NCI-H526 (cell line): Measurements from ENCODE around the gene PTX4.
"Not testable (repeated sequence)": the region's sequence is repeated elsewhere in the genome, so short reads cannot be mapped to it uniquely, and the experiment has no call there.

Experiments
- DNase-seq, 2 experiments: peaks; one replicate each; lab custom pipeline; 2025; lab: John Stamatoyannopoulos, UW

The PTX4 gene

GRCh38 chr16:1481906-1482835 is 6.6 kb downstream of the PTX4 start:
- no peak for DNase-seq

- DNase-seq, result not testable (repeated sequence)
Measured at GRCh38 chr16:1478937-1479336, 9.8 kb downstream of the PTX4 start.

DNA sequence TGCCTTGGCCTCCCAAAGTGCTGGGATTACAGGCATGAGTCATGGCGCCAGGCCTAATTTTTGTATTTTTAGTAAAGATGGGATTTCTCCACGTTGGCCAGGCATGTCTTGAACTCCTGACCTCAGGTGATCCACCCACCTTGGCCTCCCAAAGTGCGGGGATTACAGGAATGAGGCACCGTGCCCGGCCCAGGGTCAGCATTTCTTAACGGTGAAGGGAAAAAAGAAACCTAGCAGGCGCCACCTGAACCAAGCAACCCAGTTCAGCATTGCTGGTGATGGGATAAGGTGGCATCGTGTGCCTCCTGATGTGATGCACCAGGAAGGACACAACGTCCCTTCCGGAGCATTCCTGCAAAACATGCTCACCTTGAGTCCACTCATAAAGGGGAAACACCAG is 11.7 kb downstream of the PTX4 start:
- no peak for DNase-seq

DNA sequence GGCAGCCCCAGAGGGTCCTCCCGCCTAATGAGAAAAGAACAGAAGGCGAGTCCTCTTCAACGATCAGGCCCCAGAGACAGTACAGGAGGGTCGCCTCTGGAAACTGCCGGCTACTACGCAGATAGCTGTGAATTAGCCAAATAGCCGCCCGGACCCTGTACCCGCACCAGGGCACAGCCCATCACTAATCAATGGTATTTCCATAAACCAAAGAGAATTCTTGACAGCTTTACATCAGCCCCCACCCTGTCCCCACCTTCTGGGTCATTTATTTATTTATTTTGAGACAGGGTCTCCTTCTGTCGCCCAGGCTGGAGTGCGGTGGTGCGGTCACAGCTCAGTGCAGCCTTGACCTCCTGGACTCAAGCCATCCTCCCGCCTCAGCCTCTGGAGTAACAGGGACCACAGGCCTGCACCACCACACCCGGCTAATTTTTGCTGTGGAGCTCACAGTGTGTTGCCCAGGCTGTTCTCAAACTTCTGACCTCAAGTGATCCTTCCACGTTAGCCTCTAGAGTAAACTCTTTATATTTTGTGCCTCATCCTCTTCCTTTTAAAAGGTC is 13.1 kb downstream of the PTX4 start:
- no peak for DNase-seq

- peak in 1 of 2 experiments; percentile 82 for DNase-seq
Measured at GRCh38 chr16:1474796-1475551, 13.8 kb downstream of the PTX4 start, which contains the start of gene CLCN7. Gene CLCN7, minus strand, starts transcription at chr16:1475028. Its CDS starts 54 bp downstream, at chr16:1474974.

- no peak for DNase-seq
Measured at GRCh38 chr16:1474082-1474795, 14.5 kb downstream of the PTX4 start.

GRCh38 chr16:1472974-1473373 is 15.8 kb downstream of the PTX4 start:
- DNase-seq, result no peak

DNA sequence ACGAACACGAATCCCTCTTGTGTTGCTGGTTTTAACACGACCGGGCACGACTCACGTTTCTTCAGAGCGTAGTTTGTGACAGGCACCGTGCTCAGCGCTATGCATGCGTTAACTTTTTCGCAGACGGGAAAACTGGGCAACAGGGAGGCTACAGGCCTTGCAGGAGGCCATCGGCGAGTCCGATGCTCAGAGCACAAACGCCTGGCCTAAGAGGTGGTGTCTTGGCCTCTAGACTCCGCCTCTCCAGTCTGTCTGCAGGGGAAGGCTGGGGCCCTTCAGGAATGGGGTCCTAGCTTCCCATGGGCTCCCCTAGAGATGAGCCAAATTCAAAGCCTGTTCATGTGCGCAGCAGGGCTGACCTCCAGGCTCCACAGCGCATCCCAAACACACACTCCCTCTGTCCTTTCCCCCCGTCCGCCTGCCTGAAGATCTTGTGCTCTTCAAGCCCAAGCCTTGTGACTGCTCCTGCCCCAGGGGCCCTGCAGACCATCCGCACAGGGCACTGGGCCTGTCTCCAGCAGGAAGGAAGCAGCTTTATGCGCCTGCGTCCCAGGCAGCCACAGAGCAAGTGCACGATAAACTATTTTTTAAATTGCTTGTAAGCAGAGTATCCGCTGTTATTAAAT is 17.1 kb downstream of the PTX4 start:
- no peak for DNase-seq

DNA sequence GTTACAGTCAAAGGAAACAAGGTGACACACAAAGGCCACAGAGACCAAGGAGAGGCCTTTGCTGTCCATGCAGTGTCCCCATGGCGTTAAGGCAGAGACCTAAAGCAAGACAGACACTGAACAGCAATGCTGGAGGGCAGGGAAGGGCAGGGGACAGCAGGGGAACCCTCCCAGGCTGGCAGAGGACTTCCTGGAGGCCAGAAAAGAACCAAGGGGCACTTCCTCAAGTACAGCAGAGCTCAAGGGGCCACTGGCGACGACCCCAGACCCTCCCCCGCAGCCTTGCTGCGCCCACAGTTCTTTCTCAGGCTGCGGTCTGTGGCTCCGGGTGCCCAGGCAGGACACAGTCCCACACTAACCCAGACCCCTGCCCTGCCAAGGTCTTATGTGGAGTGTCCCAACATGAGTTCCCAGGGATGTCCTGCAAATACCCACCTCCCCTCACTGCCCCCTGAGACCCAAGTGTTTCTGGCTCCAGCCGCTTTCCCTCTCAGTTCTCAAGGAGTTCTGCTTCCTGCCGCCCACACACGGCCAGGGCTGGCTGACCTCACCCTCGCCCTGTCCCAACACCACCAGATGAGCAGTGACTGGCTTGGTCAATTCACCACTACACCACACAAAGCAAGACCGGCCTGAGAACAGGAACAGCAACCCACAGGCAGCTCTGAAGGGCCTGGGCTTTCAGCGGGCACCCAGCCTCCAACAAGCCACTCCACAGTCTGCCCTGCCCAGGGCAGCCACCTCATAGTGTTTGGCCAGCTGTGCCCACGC is 18.1 kb downstream of the PTX4 start:
- DNase-seq, result no peak

GRCh38 chr16:1469693-1470201 is 19.0 kb downstream of the PTX4 start:
- no peak for DNase-seq

- not testable (repeated sequence) for DNase-seq
Measured at GRCh38 chr16:1469141-1469540, 19.6 kb downstream of the PTX4 start.

DNA sequence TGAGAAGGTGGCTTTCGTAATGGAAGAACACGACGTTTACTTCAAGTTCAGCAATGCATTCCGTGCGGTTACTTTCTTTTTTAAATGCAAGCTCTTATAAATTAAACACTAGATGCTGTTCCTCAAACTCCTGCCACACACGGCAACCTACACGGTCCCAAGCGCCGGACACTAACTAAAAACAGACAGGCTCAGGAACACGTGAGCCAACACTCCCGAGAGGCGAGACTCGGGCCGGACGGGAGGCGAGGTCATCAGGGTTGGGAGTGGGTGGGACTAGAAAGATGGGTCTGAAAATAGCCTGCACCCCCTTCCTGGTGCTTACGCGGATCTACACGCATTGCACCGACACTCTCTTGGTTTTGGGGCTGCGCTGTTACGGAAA is 20.3 kb downstream of the PTX4 start:
- DNase-seq, result no peak

DNA sequence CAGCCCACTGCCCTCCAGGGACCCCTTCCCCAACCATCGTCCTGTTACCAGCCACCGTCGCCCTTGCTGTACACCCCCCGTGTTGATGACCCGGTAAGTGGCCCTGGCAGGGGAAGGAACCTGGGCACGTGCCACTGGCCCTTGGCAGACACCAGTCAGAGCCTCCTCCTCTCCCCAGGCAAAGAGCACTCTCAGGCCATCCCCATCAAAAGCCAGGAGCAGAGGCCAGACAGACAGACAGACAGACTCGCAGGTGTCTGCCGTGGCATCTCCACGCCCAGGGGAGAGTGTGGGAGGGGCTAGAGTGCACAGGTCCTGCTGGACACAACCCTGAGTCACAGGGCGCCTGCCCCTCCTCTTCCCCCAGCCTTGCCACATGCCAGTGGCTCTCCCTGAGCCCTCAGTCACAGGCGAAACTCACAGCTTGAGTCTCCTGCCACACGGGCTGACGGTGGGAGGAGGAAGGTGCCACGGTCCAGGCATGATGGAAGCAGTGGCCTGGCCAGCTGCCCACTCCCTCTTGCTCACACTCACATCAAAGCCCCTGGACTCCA is 21.7 kb downstream of the PTX4 start:
- DNase-seq, result no peak

GRCh38 chr16:1466054-1466453 is 22.7 kb downstream of the PTX4 start:
- no peak for DNase-seq

DNA sequence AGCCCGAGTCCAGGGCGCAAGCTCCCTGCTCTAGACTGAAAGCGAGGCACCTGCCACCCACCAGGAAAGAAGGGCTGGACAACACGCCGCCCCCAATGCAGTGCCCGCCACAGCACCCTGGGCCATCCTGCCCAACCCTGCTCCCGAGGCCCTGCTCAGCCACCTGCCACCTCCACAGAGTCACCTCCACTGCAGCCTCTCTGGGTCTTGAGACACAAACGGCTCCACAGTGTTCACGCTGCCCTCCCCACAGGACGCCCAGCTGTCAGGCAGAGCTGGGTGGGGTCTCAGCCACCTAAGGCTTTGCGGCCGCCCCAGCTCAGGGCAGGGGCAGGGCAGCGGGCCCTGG is 23.2 kb downstream of the PTX4 start:
- no peak for DNase-seq

- DNase-seq, result no peak
Measured at GRCh38 chr16:1464894-1465566, 23.7 kb downstream of the PTX4 start.

DNA sequence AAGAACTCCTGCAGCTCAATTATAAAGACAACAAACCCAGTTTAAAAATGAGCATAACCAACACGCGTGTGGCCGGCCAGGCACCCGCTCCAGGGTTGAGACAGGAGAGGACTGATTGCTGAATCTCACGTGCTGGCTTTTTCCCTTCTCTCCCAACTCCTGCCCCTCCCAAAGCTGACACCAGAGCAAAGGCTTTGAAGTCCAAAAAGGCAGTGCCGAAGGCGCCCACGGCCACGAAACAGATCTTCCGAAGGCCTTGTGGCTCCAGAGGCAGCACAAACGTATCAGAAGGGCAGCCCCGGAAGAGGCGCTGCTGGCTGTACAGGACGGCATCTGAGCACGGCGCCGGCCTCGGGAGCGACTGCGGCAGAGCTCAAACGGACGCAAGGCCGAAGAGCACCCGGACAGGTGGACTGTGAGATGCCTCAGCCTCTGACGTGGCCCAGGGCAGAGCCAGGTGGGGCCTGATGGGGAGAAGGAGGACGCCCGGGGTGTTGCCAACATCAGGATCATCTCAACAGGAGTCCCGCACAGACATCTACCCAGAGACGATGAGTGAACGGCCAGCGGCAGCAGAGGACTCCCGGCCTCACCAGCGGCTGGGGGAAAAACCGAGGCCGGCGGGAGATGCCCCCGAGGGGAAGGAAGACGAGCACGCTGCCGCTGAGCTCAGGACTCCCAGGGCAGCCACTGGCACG is 24.4 kb downstream of the PTX4 start:
- DNase-seq, result no peak

- no peak for DNase-seq
Measured at GRCh38 chr16:1461146-1461545, 27.6 kb downstream of the PTX4 start.

GRCh38 chr16:1460602-1461138 is 28.1 kb downstream of the PTX4 start:
- DNase-seq, result no peak
